ENCODE measurements around the gene HP1BP3.
A peak's percentile ranks its signal among the peaks of the same experiment; 100 is the strongest.

The HP1BP3 gene

GRCh38 chr1:20699558-20699957 is 87.5 kb downstream of the HP1BP3 start:
- TF ChIP-seq, protein P1, sequence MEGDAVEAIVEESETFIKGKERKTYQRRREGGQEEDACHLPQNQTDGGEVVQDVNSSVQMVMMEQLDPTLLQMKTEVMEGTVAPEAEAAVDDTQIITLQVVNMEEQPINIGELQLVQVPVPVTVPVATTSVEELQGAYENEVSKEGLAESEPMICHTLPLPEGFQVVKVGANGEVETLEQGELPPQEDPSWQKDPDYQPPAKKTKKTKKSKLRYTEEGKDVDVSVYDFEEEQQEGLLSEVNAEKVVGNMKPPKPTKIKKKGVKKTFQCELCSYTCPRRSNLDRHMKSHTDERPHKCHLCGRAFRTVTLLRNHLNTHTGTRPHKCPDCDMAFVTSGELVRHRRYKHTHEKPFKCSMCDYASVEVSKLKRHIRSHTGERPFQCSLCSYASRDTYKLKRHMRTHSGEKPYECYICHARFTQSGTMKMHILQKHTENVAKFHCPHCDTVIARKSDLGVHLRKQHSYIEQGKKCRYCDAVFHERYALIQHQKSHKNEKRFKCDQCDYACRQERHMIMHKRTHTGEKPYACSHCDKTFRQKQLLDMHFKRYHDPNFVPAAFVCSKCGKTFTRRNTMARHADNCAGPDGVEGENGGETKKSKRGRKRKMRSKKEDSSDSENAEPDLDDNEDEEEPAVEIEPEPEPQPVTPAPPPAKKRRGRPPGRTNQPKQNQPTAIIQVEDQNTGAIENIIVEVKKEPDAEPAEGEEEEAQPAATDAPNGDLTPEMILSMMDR (IDR thresholded peaks at IDR 0.05) = no peak
- H3K4me3 ChIP-seq = no peak overlapping the region
- DNase-seq (ENCODE audit: low spot score) = no peak
- H3K27ac ChIP-seq = no peak overlapping the region

DNA sequence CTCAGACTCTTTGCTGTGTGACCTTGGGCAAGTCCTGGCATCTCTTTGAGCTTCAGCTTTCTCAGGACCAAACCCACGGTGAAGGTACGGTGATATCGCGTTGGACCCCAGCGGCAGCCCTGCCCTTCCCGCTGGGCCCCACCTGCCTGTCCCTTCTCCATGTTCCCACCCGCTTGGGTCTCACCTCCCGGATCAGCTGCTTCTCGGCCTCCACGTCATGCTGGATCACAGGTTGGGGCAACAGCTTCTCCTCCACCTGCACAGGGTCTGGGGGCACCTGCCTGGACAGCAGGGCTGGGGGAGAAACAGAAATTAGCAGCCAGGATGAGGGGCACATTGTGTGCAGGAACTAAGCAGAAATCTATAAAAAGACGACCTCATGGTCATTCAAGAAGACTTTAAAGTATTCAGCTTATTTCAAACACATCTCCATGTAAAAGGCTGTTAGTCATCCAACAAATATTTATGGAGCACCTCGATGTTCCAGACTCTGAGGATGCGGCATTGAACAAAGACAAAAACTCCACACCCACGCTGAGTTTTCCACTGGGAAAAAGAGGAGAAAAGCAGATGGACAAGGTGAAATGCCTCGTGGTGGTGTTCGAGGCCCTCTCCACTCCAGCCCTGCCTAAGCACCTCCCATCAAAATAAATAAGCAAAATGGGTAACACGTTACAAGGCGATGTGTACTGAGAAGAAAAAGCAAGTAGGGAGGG is 88.8 kb downstream of the HP1BP3 start:
- TF ChIP-seq, protein P1 (IDR thresholded peaks at IDR 0.05) = no peak
- no peak for DNase-seq (ENCODE audit: low spot score)
- Histone ChIP-seq H3K4me3 (no peak overlapping the region), H3K27ac (no peak overlapping the region)

- TF ChIP-seq, protein P1 (IDR thresholded peaks at IDR 0.05) = no peak
Measured at GRCh38 chr1:20697563-20697962, 89.5 kb downstream of the HP1BP3 start.

GRCh38 chr1:20696397-20697333 is 90.4 kb downstream of the HP1BP3 start:
- peak overlapping the region; percentile 85 to 87 for H3K27ac ChIP-seq
- TF ChIP-seq, protein P1 (IDR thresholded peaks at IDR 0.05) = peak; percentile 98
- H3K4me3 ChIP-seq = peak overlapping the region; percentile 73

More at GRCh38 chr1:20697563-20697962, 89.5 kb downstream of the HP1BP3 start:
- Histone ChIP-seq H3K27ac (no peak overlapping the region), H3K4me3 (no peak overlapping the region)
- DNase-seq (ENCODE audit: low spot score) = no peak

GRCh38 chr1:20695515-20695914 is 91.6 kb downstream of the HP1BP3 start:
- TF ChIP-seq, protein P1 (IDR thresholded peaks at IDR 0.05) = no peak
- Histone ChIP-seq H3K4me3 (no peak overlapping the region), H3K27ac (no peak overlapping the region)
- no peak for DNase-seq (ENCODE audit: low spot score)

More at GRCh38 chr1:20696397-20697333, 90.4 kb downstream of the HP1BP3 start:
- peak; percentile 90 for DNase-seq (ENCODE audit: low spot score)

- TF ChIP-seq, protein P1 (IDR thresholded peaks at IDR 0.05) = no peak
- no peak for DNase-seq (ENCODE audit: low spot score)
- H3K27ac ChIP-seq = no peak overlapping the region
Measured at GRCh38 chr1:20693623-20694022, 93.5 kb downstream of the HP1BP3 start.

More at GRCh38 chr1:20693623-20694022, 93.5 kb downstream of the HP1BP3 start:
- H3K4me3 ChIP-seq = no peak overlapping the region
